Astrocyte (in vitro differentiated cells and primary cell): ENCODE results near the gene INO80. TPM values are rescaled to one million over a fixed set of nuclear protein-coding genes. Genes with fewer than 3 reads are reported as not detected.

Source experiments
- DNase-seq: peaks from one replicate; pipeline ENCODE4 v3.0.0-alpha.2; 2010; ENCODE audit warnings: low read depth
- FAIRE-seq: peaks from 2 replicates; lab custom pipeline; 2011; peaks lifted over from hg19 to GRCh38; lab: Jason Lieb, UNC
- H2AFZ ChIP-seq: 2 replicates; pipeline ENCODE4 v1.6.0; 2012; ENCODE audit warnings: low read depth, low read length, inconsistent platforms
- H3K27ac ChIP-seq: 2 replicates; pipeline ENCODE4 v1.5.1; 2011; ENCODE audit warnings: low read depth, low read length, inconsistent platforms
- H3K27me3 ChIP-seq: 2 replicates; pipeline ENCODE4 v1.6.0; 2011; ENCODE audit warnings: low read length, inconsistent platforms; ENCODE audit not compliant: insufficient read depth
- H3K36me3 ChIP-seq: 2 replicates; pipeline ENCODE4 v1.5.1; 2011; ENCODE audit warnings: low read length, inconsistent platforms; ENCODE audit not compliant: insufficient read depth
- H3K4me1 ChIP-seq: 2 replicates; pipeline ENCODE4 v1.5.1; 2011; ENCODE audit warnings: low read length, inconsistent platforms; ENCODE audit not compliant: insufficient read depth
- H3K4me2 ChIP-seq: 2 replicates; pipeline ENCODE4 v1.6.0; 2012; ENCODE audit warnings: low read length, inconsistent platforms
- H3K4me3 ChIP-seq: 2 replicates; pipeline ENCODE4 v1.5.1; 2011; ENCODE audit warnings: low read depth, mild to moderate bottlenecking, low read length, inconsistent platforms; ENCODE audit not compliant: insufficient read depth
- H3K79me2 ChIP-seq: 2 replicates; pipeline ENCODE4 v1.6.0; 2012; ENCODE audit warnings: mild to moderate bottlenecking, low read length, inconsistent platforms; ENCODE audit not compliant: insufficient read depth
- H3K9ac ChIP-seq: 2 replicates; pipeline ENCODE4 v1.6.0; 2012; ENCODE audit warnings: mild to moderate bottlenecking, low read length, inconsistent platforms
- H3K9me3 ChIP-seq: 2 replicates; pipeline ENCODE4 v1.5.1; 2012; ENCODE audit warnings: low read depth, mild to moderate bottlenecking, low read length, inconsistent platforms; ENCODE audit not compliant: insufficient read depth
- H4K20me1 ChIP-seq: 2 replicates; pipeline ENCODE4 v1.6.0; 2012; ENCODE audit warnings: low read length, inconsistent platforms; ENCODE audit not compliant: insufficient read depth
- H3K27ac Mint-ChIP-seq: one replicate; pipeline ENCODE4 v1.8.0; 2021; ENCODE audit warnings: mild to moderate bottlenecking, mixed read lengths; ENCODE audit not compliant: unreplicated experiment
- H3K27me3 Mint-ChIP-seq: one replicate; pipeline ENCODE4 v1.8.0; 2021; ENCODE audit warnings: low read depth, mixed read lengths; ENCODE audit not compliant: unreplicated experiment
- H3K36me3 Mint-ChIP-seq: one replicate; pipeline ENCODE4 v1.8.0; 2021; ENCODE audit warnings: low read depth, mixed read lengths; ENCODE audit not compliant: unreplicated experiment
- H3K4me1 Mint-ChIP-seq: one replicate; pipeline ENCODE4 v1.8.0; 2021; ENCODE audit warnings: low read depth, mixed read lengths; ENCODE audit not compliant: unreplicated experiment
- H3K4me3 Mint-ChIP-seq: one replicate; pipeline ENCODE4 v1.8.0; 2021; ENCODE audit warnings: mild to moderate bottlenecking, moderate library complexity, mixed read lengths; ENCODE audit not compliant: unreplicated experiment
- H3K9me3 Mint-ChIP-seq: one replicate; pipeline ENCODE4 v1.8.0; 2021; ENCODE audit warnings: mild to moderate bottlenecking, mixed read lengths; ENCODE audit not compliant: unreplicated experiment
- CTCF ChIP-seq: IDR thresholded peaks from 2 replicates; pipeline ENCODE4 v1.5.1; 2011; ENCODE audit warnings: low read depth, mild to moderate bottlenecking, inconsistent platforms, low read length, moderate library complexity; ENCODE audit not compliant: insufficient read depth
- EZH2 ChIP-seq: IDR thresholded peaks from 2 replicates; pipeline ENCODE4 v1.6.1; 2012; ENCODE audit warnings: mild to moderate bottlenecking, low read length, inconsistent platforms; ENCODE audit not compliant: insufficient read depth
- total RNA-seq: library from RNA; stranded (reverse); gene quantifications from 2 replicates; pipeline ENCODE4 v1.2.1, GENCODE V29; 2021

Gene INO80
- total RNA-seq, 1 donor from 2014 or later = 17.3 TPM

GRCh38 chr15:40969363-40969762, 146.7 kb downstream of the INO80 start:
- Histone ChIP-seq H3K9me3 (no peaks in the 10 kb centered on the region), H2AFZ (no peak overlapping the region), H3K27ac (no peak overlapping the region), H3K4me2 (no peak overlapping the region), H3K9ac (no peak overlapping the region), H3K27me3 (peaks cover 3% of the 10 kb centered on the region), H4K20me1 (no peaks in the 10 kb centered on the region), H3K4me3 (no peak overlapping the region), H3K4me1 (no peaks in the 10 kb centered on the region), H3K36me3 (no peaks in the 10 kb centered on the region), H3K79me2 (no peaks in the 10 kb centered on the region)
- Mint-ChIP-seq H3K4me1 (no peaks in the 10 kb centered on the region), H3K27me3 (peaks cover 8% of the 10 kb centered on the region), H3K4me3 (no peak overlapping the region), H3K9me3 (no peaks in the 10 kb centered on the region), H3K27ac (no peak overlapping the region), H3K36me3 (peaks cover 2% of the 10 kb centered on the region)
- TF ChIP-seq EZH2 (no peak), CTCF (no peak)
- DNase-seq (no peak), FAIRE-seq (no peak)

GRCh38 chr15:40968290-40969085, 147.6 kb downstream of the INO80 start:
- Histone ChIP-seq H3K9ac (no peak overlapping the region), H3K27ac (no peak overlapping the region), H3K36me3 (no peaks in the 10 kb centered on the region), H3K4me2 (no peak overlapping the region), H3K27me3 (peaks cover 3% of the 10 kb centered on the region), H2AFZ (no peak overlapping the region), H3K9me3 (no peaks in the 10 kb centered on the region), H4K20me1 (no peaks in the 10 kb centered on the region), H3K4me1 (no peaks in the 10 kb centered on the region), H3K79me2 (no peaks in the 10 kb centered on the region), H3K4me3 (no peak overlapping the region)
- Mint-ChIP-seq H3K27me3 (peaks cover 11% of the 10 kb centered on the region), H3K4me3 (no peak overlapping the region), H3K9me3 (peaks cover 3% of the 10 kb centered on the region), H3K36me3 (peaks cover 3% of the 10 kb centered on the region), H3K27ac (no peak overlapping the region), H3K4me1 (no peaks in the 10 kb centered on the region)
- FAIRE-seq (no peak), DNase-seq (no peak)
- TF ChIP-seq CTCF (no peak), EZH2 (no peak)

GRCh38 chr15:40964634-40965033, 151.4 kb downstream of the INO80 start:
- no peaks in the 10 kb centered on the region for H3K9me3 ChIP-seq
- FAIRE-seq = no peak
- DNase-seq = no peak
- H3K4me3 ChIP-seq = no peak overlapping the region
- no peaks in the 10 kb centered on the region for H3K4me1 ChIP-seq
- no peak overlapping the region for H2AFZ ChIP-seq
- no peak overlapping the region for H3K27ac ChIP-seq
- peaks cover 3% of the 10 kb centered on the region for H3K27me3 ChIP-seq
- H3K36me3 Mint-ChIP-seq = peaks cover 19% of the 10 kb centered on the region
- peaks cover 14% of the 10 kb centered on the region for H3K9me3 Mint-ChIP-seq
- H3K36me3 ChIP-seq = no peaks in the 10 kb centered on the region
- no peaks in the 10 kb centered on the region for H3K79me2 ChIP-seq
- no peak overlapping the region for H3K9ac ChIP-seq
- H3K27ac Mint-ChIP-seq = no peak overlapping the region
- TF ChIP-seq EZH2 = no peak
- TF ChIP-seq CTCF = no peak
- no peak overlapping the region for H3K4me2 ChIP-seq
- peaks cover 4% of the 10 kb centered on the region for H3K4me1 Mint-ChIP-seq
- no peak overlapping the region for H3K4me3 Mint-ChIP-seq
- H3K27me3 Mint-ChIP-seq = peaks cover 21% of the 10 kb centered on the region
- no peaks in the 10 kb centered on the region for H4K20me1 ChIP-seq
